Astrocyte (in vitro differentiated cells and primary cell): Measurements from ENCODE around the gene MEGF11. TPM values are rescaled to one million over a fixed set of nuclear protein-coding genes. Genes with fewer than 3 reads are reported as not detected.

ENCODE experiments used
- DNase-seq: peaks from one replicate; pipeline ENCODE4 v3.0.0-alpha.2; 2010; ENCODE audit warnings: low read depth
- FAIRE-seq: peaks from 2 replicates; lab custom pipeline; 2011; peaks lifted over from hg19 to GRCh38; lab: Jason Lieb, UNC
- H2AFZ ChIP-seq: 2 replicates; pipeline ENCODE4 v1.6.0; 2012; ENCODE audit warnings: low read depth, low read length, inconsistent platforms
- H3K27ac ChIP-seq: 2 replicates; pipeline ENCODE4 v1.5.1; 2011; ENCODE audit warnings: low read depth, low read length, inconsistent platforms
- H3K27me3 ChIP-seq: 2 replicates; pipeline ENCODE4 v1.6.0; 2011; ENCODE audit warnings: low read length, inconsistent platforms; ENCODE audit not compliant: insufficient read depth
- H3K36me3 ChIP-seq: 2 replicates; pipeline ENCODE4 v1.5.1; 2011; ENCODE audit warnings: low read length, inconsistent platforms; ENCODE audit not compliant: insufficient read depth
- H3K4me1 ChIP-seq: 2 replicates; pipeline ENCODE4 v1.5.1; 2011; ENCODE audit warnings: low read length, inconsistent platforms; ENCODE audit not compliant: insufficient read depth
- H3K4me2 ChIP-seq: 2 replicates; pipeline ENCODE4 v1.6.0; 2012; ENCODE audit warnings: low read length, inconsistent platforms
- H3K4me3 ChIP-seq: 2 replicates; pipeline ENCODE4 v1.5.1; 2011; ENCODE audit warnings: low read depth, mild to moderate bottlenecking, low read length, inconsistent platforms; ENCODE audit not compliant: insufficient read depth
- H3K79me2 ChIP-seq: 2 replicates; pipeline ENCODE4 v1.6.0; 2012; ENCODE audit warnings: mild to moderate bottlenecking, low read length, inconsistent platforms; ENCODE audit not compliant: insufficient read depth
- H3K9ac ChIP-seq: 2 replicates; pipeline ENCODE4 v1.6.0; 2012; ENCODE audit warnings: mild to moderate bottlenecking, low read length, inconsistent platforms
- H3K9me3 ChIP-seq: 2 replicates; pipeline ENCODE4 v1.5.1; 2012; ENCODE audit warnings: low read depth, mild to moderate bottlenecking, low read length, inconsistent platforms; ENCODE audit not compliant: insufficient read depth
- H4K20me1 ChIP-seq: 2 replicates; pipeline ENCODE4 v1.6.0; 2012; ENCODE audit warnings: low read length, inconsistent platforms; ENCODE audit not compliant: insufficient read depth
- H3K27ac Mint-ChIP-seq: one replicate; pipeline ENCODE4 v1.8.0; 2021; ENCODE audit warnings: mild to moderate bottlenecking, mixed read lengths; ENCODE audit not compliant: unreplicated experiment
- H3K27me3 Mint-ChIP-seq: one replicate; pipeline ENCODE4 v1.8.0; 2021; ENCODE audit warnings: low read depth, mixed read lengths; ENCODE audit not compliant: unreplicated experiment
- H3K36me3 Mint-ChIP-seq: one replicate; pipeline ENCODE4 v1.8.0; 2021; ENCODE audit warnings: low read depth, mixed read lengths; ENCODE audit not compliant: unreplicated experiment
- H3K4me1 Mint-ChIP-seq: one replicate; pipeline ENCODE4 v1.8.0; 2021; ENCODE audit warnings: low read depth, mixed read lengths; ENCODE audit not compliant: unreplicated experiment
- H3K4me3 Mint-ChIP-seq: one replicate; pipeline ENCODE4 v1.8.0; 2021; ENCODE audit warnings: mild to moderate bottlenecking, moderate library complexity, mixed read lengths; ENCODE audit not compliant: unreplicated experiment
- H3K9me3 Mint-ChIP-seq: one replicate; pipeline ENCODE4 v1.8.0; 2021; ENCODE audit warnings: mild to moderate bottlenecking, mixed read lengths; ENCODE audit not compliant: unreplicated experiment
- CTCF ChIP-seq: IDR thresholded peaks from 2 replicates; pipeline ENCODE4 v1.5.1; 2011; ENCODE audit warnings: low read depth, mild to moderate bottlenecking, inconsistent platforms, low read length, moderate library complexity; ENCODE audit not compliant: insufficient read depth
- EZH2 ChIP-seq: IDR thresholded peaks from 2 replicates; pipeline ENCODE4 v1.6.1; 2012; ENCODE audit warnings: mild to moderate bottlenecking, low read length, inconsistent platforms; ENCODE audit not compliant: insufficient read depth
- total RNA-seq: library from RNA; stranded (reverse); gene quantifications from 2 replicates; pipeline ENCODE4 v1.2.1, GENCODE V29; 2021

MEGF11 gene
- total RNA-seq, 1 donor from 2014 or later = 0.16 TPM

- no peak overlapping the region for H3K27ac ChIP-seq
- peaks cover 6% of the 10 kb centered on the region for H3K27me3 ChIP-seq
- no peaks in the 10 kb centered on the region for H3K36me3 Mint-ChIP-seq
- H3K4me3 Mint-ChIP-seq = no peak overlapping the region
- H3K9me3 ChIP-seq = no peaks in the 10 kb centered on the region
- TF ChIP-seq CTCF (no peak), EZH2 (no peak)
- no peaks in the 10 kb centered on the region for H3K36me3 ChIP-seq
- no peak overlapping the region for H3K9ac ChIP-seq
- no peak overlapping the region for H3K27ac Mint-ChIP-seq
- H3K4me1 ChIP-seq = no peaks in the 10 kb centered on the region
- H2AFZ ChIP-seq = no peak overlapping the region
- no peaks in the 10 kb centered on the region for H4K20me1 ChIP-seq
- DNase-seq = no peak
- FAIRE-seq = no peak
- peaks cover 62% of the 10 kb centered on the region for H3K27me3 Mint-ChIP-seq
- no peaks in the 10 kb centered on the region for H3K79me2 ChIP-seq
- H3K9me3 Mint-ChIP-seq = peaks cover 4% of the 10 kb centered on the region
- H3K4me3 ChIP-seq = no peak overlapping the region
- H3K4me1 Mint-ChIP-seq = no peaks in the 10 kb centered on the region
- no peak overlapping the region for H3K4me2 ChIP-seq
Measured at GRCh38 chr15:66170042-66170441, 83.5 kb downstream of the MEGF11 start.

GRCh38 chr15:66169625-66170024, 83.9 kb downstream of the MEGF11 start:
- Histone ChIP-seq H3K27me3 (peaks cover 3% of the 10 kb centered on the region), H3K4me3 (no peak overlapping the region), H3K27ac (no peak overlapping the region), H4K20me1 (no peaks in the 10 kb centered on the region), H3K4me2 (no peak overlapping the region), H2AFZ (no peak overlapping the region), H3K36me3 (no peaks in the 10 kb centered on the region), H3K79me2 (no peaks in the 10 kb centered on the region), H3K9me3 (no peaks in the 10 kb centered on the region), H3K4me1 (no peaks in the 10 kb centered on the region), H3K9ac (no peak overlapping the region)
- H3K4me1 Mint-ChIP-seq = no peaks in the 10 kb centered on the region
- TF ChIP-seq EZH2 (no peak), CTCF (no peak)
- peaks cover 4% of the 10 kb centered on the region for H3K9me3 Mint-ChIP-seq
- FAIRE-seq = no peak
- no peak for DNase-seq
- no peak overlapping the region for H3K27ac Mint-ChIP-seq
- H3K27me3 Mint-ChIP-seq = peaks cover 63% of the 10 kb centered on the region
- no peaks in the 10 kb centered on the region for H3K36me3 Mint-ChIP-seq
- no peak overlapping the region for H3K4me3 Mint-ChIP-seq

- TF ChIP-seq CTCF (no peak), EZH2 (no peak)
- Histone ChIP-seq H3K9me3 (no peaks in the 10 kb centered on the region), H3K27ac (no peak overlapping the region), H3K27me3 (peaks cover 2% of the 10 kb centered on the region), H3K4me2 (no peak overlapping the region), H4K20me1 (no peaks in the 10 kb centered on the region), H3K36me3 (no peaks in the 10 kb centered on the region), H3K9ac (no peak overlapping the region), H3K79me2 (no peaks in the 10 kb centered on the region), H3K4me3 (no peak overlapping the region), H2AFZ (no peak overlapping the region), H3K4me1 (no peaks in the 10 kb centered on the region)
- Mint-ChIP-seq H3K4me1 (no peaks in the 10 kb centered on the region), H3K27me3 (peaks cover 63% of the 10 kb centered on the region), H3K36me3 (no peaks in the 10 kb centered on the region), H3K27ac (no peak overlapping the region), H3K4me3 (no peak overlapping the region), H3K9me3 (peaks cover 4% of the 10 kb centered on the region)
- DNase-seq = no peak
- no peak for FAIRE-seq
Measured at GRCh38 chr15:66169023-66169422, 84.5 kb downstream of the MEGF11 start.
